Suprapubic skin (tissue), 4 donors: ENCODE measurements around the gene MAP2K3. TPM values are rescaled to one million over a fixed set of nuclear protein-coding genes. Genes with fewer than 3 reads are reported as not detected.

Experiments
- DNase-seq, 2 donors: peaks; one replicate each; pipeline ENCODE4 v3.0.0-alpha.2; 2019; ENCODE audit warnings: low spot score in 2 of 2
- H3K27ac ChIP-seq: fragments of 200-600 bp; sonication (generic); one replicate; pipeline ENCODE4 v1.5.1; 2019
- H3K27me3 ChIP-seq: fragments of 200-600 bp; sonication (generic); one replicate; pipeline ENCODE4 v1.5.1; 2019
- H3K36me3 ChIP-seq: fragments of 200-600 bp; sonication (generic); one replicate; pipeline ENCODE4 v1.5.1; 2019
- H3K4me1 ChIP-seq: fragments of 200-600 bp; sonication (generic); one replicate; pipeline ENCODE4 v1.5.1; 2019
- H3K4me3 ChIP-seq: fragments of 200-600 bp; sonication (generic); one replicate; pipeline ENCODE4 v1.5.1; 2019; ENCODE audit warnings: mild to moderate bottlenecking
- H3K9me3 ChIP-seq: fragments of 200-600 bp; sonication (generic); one replicate; pipeline ENCODE4 v1.5.1; 2019
- EP300 ChIP-seq: sonication (generic); formaldehyde crosslinking; IDR thresholded peaks from one replicate; pipeline ENCODE4 v1.6.1; 2017; ENCODE audit warnings: antibody characterized with exemption
- POLR2A ChIP-seq, 2 donors: fragments of 450-650 bp; IDR thresholded peaks; one replicate each; pipeline ENCODE4 v1.6.1; 2017; ENCODE audit warnings: antibody characterized with exemption in 2 of 2, mild to moderate bottlenecking in 2 of 2, moderate library complexity in 2 of 2
- POLR2AphosphoS5 ChIP-seq, 3 donors: sonication (generic); formaldehyde crosslinking; IDR thresholded peaks; one replicate each; pipeline ENCODE4 v1.6.1; 2017; ENCODE audit warnings: antibody characterized with exemption in 3 of 3
- WGBS: methylation state at CpG from one replicate; pipeline ENCODE4 v1.1.5; 2018; 5-methylcytosine and 5-hydroxymethylcytosine counted together
- total RNA-seq, 4 donors: library from RNA; depleted of rRNA; stranded (reverse); fragments of >200 nt; gene quantifications; one replicate each; pipeline ENCODE4 v1.1.0, GENCODE V29; 2016
- TF ChIP-seq, protein P1 (sequence below), 2 donors: fragments of 200-600 bp in 1 of 2; fragments of 450-650 bp in 1 of 2; sonication (generic) in 1 of 2; IDR thresholded peaks; one replicate each; pipeline ENCODE4 v1.5.1; 2016 to 2019; ENCODE audit warnings: antibody characterized with exemption in 2 of 2, mild to moderate bottlenecking in 1 of 2, moderate library complexity in 1 of 2

The MAP2K3 gene
- total RNA-seq, 4 donors from 2014 or later: 54.5 to 97.4 (median 72.9) TPM

DNA sequence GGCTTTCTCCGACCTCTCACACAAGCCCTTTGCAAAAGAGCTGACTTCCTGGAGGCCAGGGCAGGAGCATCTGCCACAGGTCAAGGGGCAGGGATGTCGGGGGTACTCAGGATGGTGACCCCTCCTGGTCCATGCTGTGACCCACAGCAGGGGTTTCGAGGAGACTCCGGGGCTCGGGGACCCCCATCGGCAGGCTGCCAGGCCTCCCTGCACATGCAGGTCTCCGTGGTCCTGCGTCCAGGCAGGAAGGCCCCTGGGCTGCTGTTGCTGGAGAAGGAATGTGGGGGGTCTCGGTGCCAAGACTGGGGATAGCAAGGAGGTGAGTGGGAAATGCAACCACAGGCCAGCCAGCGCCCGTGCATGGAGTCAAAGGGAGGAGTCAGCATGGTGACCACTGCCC is 42.9 kb upstream of the MAP2K3 start:
- no peaks in the 10 kb centered on the region for H3K9me3 ChIP-seq
- H3K27ac ChIP-seq: no peak overlapping the region
- no peak for DNase-seq
- 83% methylated on average over 8 of the region's 11 CpGs for WGBS
- H3K4me1 ChIP-seq: peaks cover 12% of the 10 kb centered on the region
- peaks cover 22% of the 10 kb centered on the region for H3K36me3 ChIP-seq
- no peaks in the 10 kb centered on the region for H3K27me3 ChIP-seq
- TF ChIP-seq POLR2A (IDR thresholded peaks at IDR 0.05) (no peak), POLR2AphosphoS5 (IDR thresholded peaks at IDR 0.05) (no peak), EP300 (no peak)
- TF ChIP-seq, protein P1, sequence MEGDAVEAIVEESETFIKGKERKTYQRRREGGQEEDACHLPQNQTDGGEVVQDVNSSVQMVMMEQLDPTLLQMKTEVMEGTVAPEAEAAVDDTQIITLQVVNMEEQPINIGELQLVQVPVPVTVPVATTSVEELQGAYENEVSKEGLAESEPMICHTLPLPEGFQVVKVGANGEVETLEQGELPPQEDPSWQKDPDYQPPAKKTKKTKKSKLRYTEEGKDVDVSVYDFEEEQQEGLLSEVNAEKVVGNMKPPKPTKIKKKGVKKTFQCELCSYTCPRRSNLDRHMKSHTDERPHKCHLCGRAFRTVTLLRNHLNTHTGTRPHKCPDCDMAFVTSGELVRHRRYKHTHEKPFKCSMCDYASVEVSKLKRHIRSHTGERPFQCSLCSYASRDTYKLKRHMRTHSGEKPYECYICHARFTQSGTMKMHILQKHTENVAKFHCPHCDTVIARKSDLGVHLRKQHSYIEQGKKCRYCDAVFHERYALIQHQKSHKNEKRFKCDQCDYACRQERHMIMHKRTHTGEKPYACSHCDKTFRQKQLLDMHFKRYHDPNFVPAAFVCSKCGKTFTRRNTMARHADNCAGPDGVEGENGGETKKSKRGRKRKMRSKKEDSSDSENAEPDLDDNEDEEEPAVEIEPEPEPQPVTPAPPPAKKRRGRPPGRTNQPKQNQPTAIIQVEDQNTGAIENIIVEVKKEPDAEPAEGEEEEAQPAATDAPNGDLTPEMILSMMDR (IDR thresholded peaks at IDR 0.05): no peak
- H3K4me3 ChIP-seq: no peak overlapping the region

DNA sequence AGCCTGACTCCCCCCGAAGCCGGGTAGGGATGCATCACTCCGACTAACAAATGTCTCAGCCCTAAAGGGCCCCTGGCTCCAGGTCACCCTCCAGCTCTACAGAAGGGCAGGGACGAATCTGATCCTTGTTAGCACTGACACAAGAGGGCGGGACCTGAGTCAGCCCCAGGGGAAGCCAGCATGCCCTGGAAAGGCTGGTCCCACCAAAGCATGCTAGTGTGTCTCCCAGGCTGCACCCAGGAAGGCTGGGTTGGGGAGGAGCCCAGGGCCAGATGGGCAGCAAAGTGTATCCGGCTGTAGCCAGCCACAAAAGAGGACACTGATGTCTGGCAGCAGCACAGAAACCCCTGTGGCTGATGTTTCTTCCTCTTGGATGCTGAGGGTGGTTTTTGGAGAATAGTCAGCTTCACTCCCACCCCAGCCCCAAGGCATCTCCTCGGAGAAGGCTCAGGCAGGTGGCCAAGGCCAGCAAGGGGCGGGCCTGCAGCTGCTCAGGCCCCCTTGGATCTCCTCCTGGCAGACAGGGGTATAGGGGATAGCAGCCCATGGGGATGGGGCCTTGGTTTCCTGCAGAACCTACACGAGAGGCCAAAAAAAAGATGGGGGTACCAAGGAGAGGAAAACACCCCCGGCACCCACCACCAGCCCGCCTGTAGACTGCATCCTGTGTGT is 42.3 kb upstream of the MAP2K3 start:
- WGBS: 63% methylated on average over 6 of the region's 11 CpGs
- Histone ChIP-seq H3K4me1 (peaks cover 12% of the 10 kb centered on the region), H3K27ac (no peak overlapping the region), H3K27me3 (no peaks in the 10 kb centered on the region), H3K4me3 (no peak overlapping the region), H3K36me3 (peaks cover 22% of the 10 kb centered on the region), H3K9me3 (no peaks in the 10 kb centered on the region)
- no peak for DNase-seq
- TF ChIP-seq, protein P1 (IDR thresholded peaks at IDR 0.05): no peak
- TF ChIP-seq POLR2AphosphoS5 (IDR thresholded peaks at IDR 0.05): no peak
- no peak for TF ChIP-seq POLR2A (IDR thresholded peaks at IDR 0.05)
- no peak for TF ChIP-seq EP300

DNA sequence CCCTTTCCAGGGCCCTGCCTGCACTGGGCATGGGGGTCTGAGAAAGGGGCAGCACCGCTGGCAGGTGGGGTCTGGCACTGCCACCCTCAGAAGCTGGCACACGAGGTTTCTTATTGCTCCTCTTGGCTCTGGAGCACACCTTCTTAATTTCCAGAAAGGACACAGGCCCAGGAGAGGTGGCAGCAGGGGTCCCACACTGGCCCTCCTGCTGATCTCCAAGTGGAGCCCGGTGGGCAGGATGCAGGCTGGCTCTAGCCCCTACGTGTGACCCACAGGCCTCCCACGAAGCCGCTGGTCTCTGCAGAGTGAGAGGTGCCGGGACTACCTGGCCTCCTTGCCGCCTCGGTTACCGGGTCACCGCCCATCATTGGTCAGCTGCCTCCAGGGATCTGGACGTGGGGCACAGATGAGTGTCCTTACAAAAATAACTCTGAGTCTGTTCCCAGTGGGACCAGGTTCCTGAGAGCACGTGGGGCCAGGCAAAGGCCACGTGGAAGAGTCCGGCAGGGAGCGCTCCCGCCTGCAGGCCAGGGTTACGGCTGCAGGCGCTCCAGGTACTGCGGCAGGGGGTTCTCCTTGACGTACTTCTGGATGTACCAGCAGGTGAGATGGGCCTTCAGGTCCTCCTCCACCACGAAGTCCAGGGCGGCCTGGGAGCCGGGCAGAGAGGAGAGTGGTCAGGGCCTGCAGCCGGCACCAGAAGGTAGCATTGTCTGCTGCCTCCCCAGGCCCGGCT is 41.6 kb upstream of the MAP2K3 start:
- TF ChIP-seq POLR2A (IDR thresholded peaks at IDR 0.05) (no peak), EP300 (no peak), POLR2AphosphoS5 (IDR thresholded peaks at IDR 0.05) (no peak)
- TF ChIP-seq, protein P1 (IDR thresholded peaks at IDR 0.05): no peak
- Histone ChIP-seq H3K36me3 (peaks cover 22% of the 10 kb centered on the region), H3K27ac (no peak overlapping the region), H3K4me3 (no peak overlapping the region), H3K9me3 (no peaks in the 10 kb centered on the region), H3K27me3 (no peaks in the 10 kb centered on the region), H3K4me1 (peaks cover 12% of the 10 kb centered on the region)
- WGBS: 82% methylated on average over 15 of the region's 26 CpGs
- DNase-seq: no peak

DNA sequence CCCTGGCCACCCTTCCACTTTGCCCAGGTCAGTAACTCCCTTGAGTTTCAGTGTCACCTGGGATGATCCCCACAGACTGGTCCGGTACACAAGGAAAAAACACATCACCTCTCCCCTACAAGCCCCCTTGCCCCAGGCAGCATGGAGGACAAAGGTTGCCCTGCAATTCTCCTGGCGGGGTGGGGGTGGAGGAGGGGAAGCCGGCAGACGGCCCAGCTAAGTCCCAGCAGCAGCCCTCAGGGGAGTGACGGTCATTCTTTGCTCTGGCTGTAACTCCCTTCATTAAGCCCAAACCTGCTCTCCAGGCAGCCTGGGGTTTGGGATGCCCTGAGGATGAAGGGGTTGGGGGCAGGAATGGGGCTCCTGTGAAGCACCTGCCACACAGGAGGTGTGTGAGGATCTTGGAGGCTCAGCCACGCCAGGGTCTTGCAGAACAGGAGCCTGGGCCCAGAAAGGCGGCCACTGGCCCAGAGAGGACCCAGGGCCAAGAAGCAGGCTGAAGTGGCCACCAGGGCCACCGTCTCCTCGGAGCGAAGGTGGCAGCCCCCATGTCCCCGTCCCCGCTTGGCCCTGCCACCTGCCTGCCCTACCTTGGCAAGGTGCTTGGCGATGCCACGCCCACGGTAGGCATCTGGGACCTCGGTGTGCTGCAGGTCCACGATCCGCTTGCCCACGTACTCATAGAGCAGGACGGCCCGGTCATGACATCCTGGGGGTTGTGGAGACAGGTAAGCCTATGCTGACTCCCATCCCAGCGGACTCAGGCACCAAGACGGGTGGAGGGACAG is 40.8 kb upstream of the MAP2K3 start:
- H3K9me3 ChIP-seq: no peaks in the 10 kb centered on the region
- no peak overlapping the region for H3K4me3 ChIP-seq
- no peak for DNase-seq
- WGBS: 73% methylated on average over 10 of the region's 23 CpGs
- TF ChIP-seq, protein P1 (IDR thresholded peaks at IDR 0.05): no peak
- TF ChIP-seq EP300 (no peak), POLR2AphosphoS5 (IDR thresholded peaks at IDR 0.05) (no peak), POLR2A (IDR thresholded peaks at IDR 0.05) (no peak)
- H3K27ac ChIP-seq: no peak overlapping the region
- peaks cover 22% of the 10 kb centered on the region for H3K36me3 ChIP-seq
- peaks cover 12% of the 10 kb centered on the region for H3K4me1 ChIP-seq
- H3K27me3 ChIP-seq: no peaks in the 10 kb centered on the region
